HG02885 (cell line): Measurements from ENCODE around the gene ATAD3B.
"Not testable (repeated sequence)": the region's sequence is repeated elsewhere in the genome, so short reads cannot be mapped to it uniquely, and the experiment has no call there.

Experiments used
- ATAC-seq: cut with Tn5 transposase; IDR thresholded peaks from one replicate; pipeline ENCODE4 v1.9.1; 2021; ENCODE audit warnings: mild to moderate bottlenecking; ENCODE audit not compliant: unreplicated experiment, poor library complexity

ATAD3B gene

GRCh38 chr1:1527092-1527816, 55.7 kb downstream of the ATAD3B start:
- no peak for ATAC-seq

- no peak for ATAC-seq
These were observed 57.0 kb downstream of the ATAD3B start for GRCh38 chr1:1528301-1529267.

- no peak for ATAC-seq
These were observed 57.8 kb downstream of the ATAD3B start for GRCh38 chr1:1529321-1529720.

GRCh38 chr1:1529936-1530335, 58.4 kb downstream of the ATAD3B start:
- no peak for ATAC-seq

- ATAC-seq: no peak
These were observed 60.4 kb downstream of the ATAD3B start for GRCh38 chr1:1531947-1532346.

- not testable (repeated sequence) for ATAC-seq
These were observed 61.8 kb downstream of the ATAD3B start for GRCh38 chr1:1533176-1533893.

- not testable (repeated sequence) for ATAC-seq
These were observed 62.3 kb downstream of the ATAD3B start for GRCh38 chr1:1533894-1534291.

GRCh38 chr1:1534401-1535154, 63.0 kb downstream of the ATAD3B start:
- ATAC-seq: no peak

- no peak for ATAC-seq
These were observed 63.8 kb downstream of the ATAD3B start for GRCh38 chr1:1535201-1536018.

- no peak for ATAC-seq
These were observed 64.7 kb downstream of the ATAD3B start for GRCh38 chr1:1536019-1536937.

GRCh38 chr1:1536938-1537546, 65.5 kb downstream of the ATAD3B start:
- ATAC-seq: no peak

GRCh38 chr1:1537626-1538250, 66.2 kb downstream of the ATAD3B start:
- ATAC-seq: no peak

- no peak for ATAC-seq
These were observed 66.8 kb downstream of the ATAD3B start for GRCh38 chr1:1538334-1538733.

- ATAC-seq: no peak
These were observed 67.4 kb downstream of the ATAD3B start for GRCh38 chr1:1538989-1539309.

GRCh38 chr1:1539310-1540089, 67.9 kb downstream of the ATAD3B start:
- no peak for ATAC-seq

- ATAC-seq: no peak
These were observed 68.7 kb downstream of the ATAD3B start, which contains the start of gene TMEM240 for GRCh38 chr1:1540090-1540817. TMEM240 (minus strand) TSS chr1:1540624; CDS start chr1:1540346, 278 bp downstream.
